Measurements from ENCODE around the gene CILP2.
A peak's percentile ranks its signal among the peaks of the same experiment; 100 is the strongest.

GRCh38 chr19:19515642-19516519 is 22.2 kb upstream of the CILP2 start, which contains the start of gene NDUFA13:
- TF ChIP-seq, protein P1, sequence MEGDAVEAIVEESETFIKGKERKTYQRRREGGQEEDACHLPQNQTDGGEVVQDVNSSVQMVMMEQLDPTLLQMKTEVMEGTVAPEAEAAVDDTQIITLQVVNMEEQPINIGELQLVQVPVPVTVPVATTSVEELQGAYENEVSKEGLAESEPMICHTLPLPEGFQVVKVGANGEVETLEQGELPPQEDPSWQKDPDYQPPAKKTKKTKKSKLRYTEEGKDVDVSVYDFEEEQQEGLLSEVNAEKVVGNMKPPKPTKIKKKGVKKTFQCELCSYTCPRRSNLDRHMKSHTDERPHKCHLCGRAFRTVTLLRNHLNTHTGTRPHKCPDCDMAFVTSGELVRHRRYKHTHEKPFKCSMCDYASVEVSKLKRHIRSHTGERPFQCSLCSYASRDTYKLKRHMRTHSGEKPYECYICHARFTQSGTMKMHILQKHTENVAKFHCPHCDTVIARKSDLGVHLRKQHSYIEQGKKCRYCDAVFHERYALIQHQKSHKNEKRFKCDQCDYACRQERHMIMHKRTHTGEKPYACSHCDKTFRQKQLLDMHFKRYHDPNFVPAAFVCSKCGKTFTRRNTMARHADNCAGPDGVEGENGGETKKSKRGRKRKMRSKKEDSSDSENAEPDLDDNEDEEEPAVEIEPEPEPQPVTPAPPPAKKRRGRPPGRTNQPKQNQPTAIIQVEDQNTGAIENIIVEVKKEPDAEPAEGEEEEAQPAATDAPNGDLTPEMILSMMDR (tag by site-specific recombination; IDR thresholded peaks at IDR 0.05), result no peak
- TF ChIP-seq ZNF624 (tag by site-specific recombination; IDR thresholded peaks at IDR 0.05) (no peak), ZNF529 (tag by site-specific recombination; IDR thresholded peaks at IDR 0.05; ENCODE audit: insufficient replicate concordance) (no peak), ZNF292 (tag by site-specific recombination; IDR thresholded peaks at IDR 0.05; ENCODE audit: borderline replicate concordance, low read depth) (no peak), ZNF76 (tag by site-specific recombination; IDR thresholded peaks at IDR 0.05; ENCODE audit: borderline replicate concordance, low read depth) (peak; percentile 85), TCF7L2 (IDR thresholded peaks at IDR 0.05; ENCODE audit: borderline replicate concordance, low read depth, low read length) (no peak), ZNF302 (tag by site-specific recombination; IDR thresholded peaks at IDR 0.05; ENCODE audit: low read depth) (no peak), KLF1 (tag by site-specific recombination; IDR thresholded peaks at IDR 0.05) (peak; percentile 76)
- TF ChIP-seq, protein P2, sequence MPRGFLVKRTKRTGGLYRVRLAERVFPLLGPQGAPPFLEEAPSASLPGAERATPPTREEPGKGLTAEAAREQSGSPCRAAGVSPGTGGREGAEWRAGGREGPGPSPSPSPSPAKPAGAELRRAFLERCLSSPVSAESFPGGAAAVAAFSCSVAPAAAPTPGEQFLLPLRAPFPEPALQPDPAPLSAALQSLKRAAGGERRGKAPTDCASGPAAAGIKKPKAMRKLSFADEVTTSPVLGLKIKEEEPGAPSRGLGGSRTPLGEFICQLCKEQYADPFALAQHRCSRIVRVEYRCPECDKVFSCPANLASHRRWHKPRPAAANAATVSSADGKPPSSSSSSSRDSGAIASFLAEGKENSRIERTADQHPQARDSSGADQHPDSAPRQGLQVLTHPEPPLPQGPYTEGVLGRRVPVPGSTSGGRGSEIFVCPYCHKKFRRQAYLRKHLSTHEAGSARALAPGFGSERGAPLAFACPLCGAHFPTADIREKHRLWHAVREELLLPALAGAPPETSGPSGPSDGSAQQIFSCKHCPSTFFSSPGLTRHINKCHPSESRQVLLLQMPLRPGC (tag by site-specific recombination; IDR thresholded peaks at IDR 0.05), result no peak
